ENCODE data around the gene CRBN. TPM values are rescaled to one million over a fixed set of nuclear protein-coding genes. Genes with fewer than 3 reads are reported as not detected.

Gene CRBN
- 32.0 TPM for total RNA-seq
- long read RNA-seq, transcript CRBN-201 (11 exons, 2,206 nt) = major isoform, 64 of 114 reads
- long read RNA-seq, transcript CRBN-202 (10 exons, 2,038 nt) = minor isoform, 6 of 114 reads
- long read RNA-seq, partial matches to known transcripts = 10 of 114 reads
- long read RNA-seq, other reads (novel, unspliced or antisense) = 28 of 114 reads

- peak; percentile 97 for DNase-seq (ENCODE audit: low spot score)
Observed at GRCh38 chr3:3179407-3180094, at the start of gene CRBN. Gene CRBN (minus strand): TSS chr3:3179691. CDS start chr3:3179687, 4 bp downstream.

- no peak for DNase-seq (ENCODE audit: low spot score)
Observed at GRCh38 chr3:3227640-3228039, 48.1 kb upstream of the CRBN start.

DNA sequence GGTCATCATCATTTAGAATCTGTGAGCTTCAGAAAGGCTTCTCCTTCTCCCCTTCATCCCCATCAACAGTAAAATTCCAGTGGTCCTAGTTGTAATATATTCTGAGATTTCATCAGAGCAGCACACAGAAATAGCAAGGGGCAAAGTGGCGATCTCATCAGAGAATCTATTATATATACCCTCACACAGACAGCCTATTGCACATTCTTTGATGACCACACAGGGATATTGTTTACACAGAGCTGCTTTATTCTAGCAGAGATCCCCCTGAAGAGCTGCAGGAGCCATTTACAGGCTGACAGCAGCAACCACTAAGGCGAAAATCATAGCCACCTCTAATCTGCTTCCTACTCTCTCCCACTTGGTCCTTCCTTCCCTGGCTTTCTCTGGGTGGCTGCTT lies 42.0 kb upstream of the CRBN start:
- no peak for DNase-seq (ENCODE audit: low spot score)

DNA sequence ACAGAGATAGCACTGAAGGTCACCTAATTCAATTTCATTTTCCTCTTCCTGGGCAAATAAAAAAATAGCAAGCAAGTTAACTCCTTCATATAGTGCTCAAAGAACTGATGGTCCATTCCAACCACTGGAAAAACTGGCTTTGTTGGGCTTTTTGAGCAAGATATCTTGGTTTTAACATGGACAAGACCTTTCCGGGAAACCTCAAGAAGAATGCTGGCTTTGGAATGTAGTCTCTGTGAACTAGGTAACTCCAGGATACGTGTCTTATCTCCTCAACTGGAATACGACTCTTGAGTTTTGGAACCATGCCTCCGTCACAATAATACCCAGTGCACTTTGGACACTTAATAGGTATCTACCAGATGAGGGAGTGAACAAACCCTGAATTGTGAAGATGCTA lies 36.9 kb upstream of the CRBN start:
- no peak for DNase-seq (ENCODE audit: low spot score)

GRCh38 chr3:3212781-3213440 lies 33.4 kb upstream of the CRBN start:
- DNase-seq (ENCODE audit: low spot score) = no peak

DNA sequence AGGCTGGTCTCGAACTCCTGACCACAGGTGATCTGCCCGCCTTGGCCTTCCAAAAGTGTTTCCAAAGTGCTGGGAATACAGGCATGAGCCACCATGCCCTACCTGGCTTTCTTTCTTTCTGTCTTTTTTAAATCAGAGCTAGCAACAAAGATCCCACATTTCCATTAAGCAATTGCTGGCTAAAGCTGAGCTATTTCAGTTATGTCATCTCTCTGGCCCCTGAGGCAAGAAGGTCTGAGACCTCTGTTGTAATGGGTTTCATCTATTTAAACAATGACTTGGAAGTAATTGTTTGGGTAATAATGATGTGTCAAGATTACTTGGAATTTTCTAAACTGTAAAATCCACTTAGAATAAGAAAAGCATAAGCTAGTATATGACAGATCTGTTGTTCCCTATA lies 30.2 kb upstream of the CRBN start:
- DNase-seq (ENCODE audit: low spot score) = no peak

- no peak for DNase-seq (ENCODE audit: low spot score)
Observed at GRCh38 chr3:3209057-3209456, 29.6 kb upstream of the CRBN start.

DNA sequence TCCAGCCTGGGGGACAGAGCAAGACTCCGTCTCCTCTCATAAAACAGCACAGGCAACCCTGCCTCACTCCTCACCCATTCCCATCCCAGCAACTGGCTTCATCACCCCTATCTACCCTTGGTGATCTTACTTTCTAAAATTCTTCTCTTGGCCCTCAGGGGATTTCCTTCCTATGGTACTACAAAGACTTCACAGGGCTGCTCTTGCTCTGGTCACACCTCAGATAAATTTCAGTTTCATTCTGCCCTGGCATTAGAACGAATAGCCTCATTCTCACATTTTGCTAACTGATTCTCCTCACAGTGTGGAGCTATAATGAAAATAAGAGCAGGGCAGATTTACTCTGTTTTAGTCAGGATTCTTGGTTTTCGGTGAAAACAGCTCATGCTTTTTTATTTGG lies 22.1 kb upstream of the CRBN start:
- DNase-seq (ENCODE audit: low spot score) = no peak

DNA sequence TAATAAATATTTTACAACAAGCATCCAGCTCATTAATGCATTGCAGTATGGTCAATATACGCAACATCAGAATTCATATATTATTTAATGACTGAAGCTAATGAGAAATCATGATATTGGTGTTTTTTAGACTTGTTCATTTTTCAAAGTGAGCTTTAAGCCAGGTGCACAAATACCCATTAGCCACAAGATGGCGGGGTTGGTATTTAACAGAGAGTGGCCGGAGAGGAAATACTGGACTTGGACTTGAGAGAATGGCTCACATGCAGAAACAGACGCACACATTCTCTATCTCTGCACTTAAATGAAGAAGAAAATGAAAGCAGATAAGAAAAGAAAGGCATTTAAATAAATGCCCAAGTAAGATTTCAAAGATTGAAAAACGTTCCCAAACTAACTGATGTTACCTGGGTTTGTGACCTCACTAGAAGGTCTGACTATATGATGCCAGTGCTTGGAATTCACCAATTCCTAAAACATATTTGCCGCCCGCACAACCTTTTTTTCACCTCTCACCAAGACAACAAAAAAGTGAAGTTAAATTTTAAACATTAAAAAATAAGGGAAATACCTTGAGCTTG lies 21.2 kb upstream of the CRBN start:
- no peak for DNase-seq (ENCODE audit: low spot score)

DNA sequence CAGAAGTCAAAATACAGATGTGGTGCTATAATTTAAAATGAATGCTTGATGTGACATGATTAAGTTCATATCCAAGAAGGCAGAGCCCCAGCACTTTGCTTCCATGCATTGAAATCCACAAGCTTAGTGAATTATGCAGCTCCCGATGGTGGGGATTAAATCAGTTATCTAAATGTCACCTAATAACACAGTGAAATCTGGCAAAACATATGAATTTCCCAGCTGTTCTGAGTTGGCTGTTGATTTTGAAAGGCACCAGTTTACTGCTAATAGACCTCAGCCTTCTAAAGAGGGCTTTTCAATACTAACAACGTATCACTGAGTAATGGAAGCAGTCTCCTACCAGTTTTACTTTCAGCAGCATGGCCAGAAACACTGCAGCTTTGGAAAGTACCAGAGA lies 19.8 kb upstream of the CRBN start:
- no peak for DNase-seq (ENCODE audit: low spot score)

DNA sequence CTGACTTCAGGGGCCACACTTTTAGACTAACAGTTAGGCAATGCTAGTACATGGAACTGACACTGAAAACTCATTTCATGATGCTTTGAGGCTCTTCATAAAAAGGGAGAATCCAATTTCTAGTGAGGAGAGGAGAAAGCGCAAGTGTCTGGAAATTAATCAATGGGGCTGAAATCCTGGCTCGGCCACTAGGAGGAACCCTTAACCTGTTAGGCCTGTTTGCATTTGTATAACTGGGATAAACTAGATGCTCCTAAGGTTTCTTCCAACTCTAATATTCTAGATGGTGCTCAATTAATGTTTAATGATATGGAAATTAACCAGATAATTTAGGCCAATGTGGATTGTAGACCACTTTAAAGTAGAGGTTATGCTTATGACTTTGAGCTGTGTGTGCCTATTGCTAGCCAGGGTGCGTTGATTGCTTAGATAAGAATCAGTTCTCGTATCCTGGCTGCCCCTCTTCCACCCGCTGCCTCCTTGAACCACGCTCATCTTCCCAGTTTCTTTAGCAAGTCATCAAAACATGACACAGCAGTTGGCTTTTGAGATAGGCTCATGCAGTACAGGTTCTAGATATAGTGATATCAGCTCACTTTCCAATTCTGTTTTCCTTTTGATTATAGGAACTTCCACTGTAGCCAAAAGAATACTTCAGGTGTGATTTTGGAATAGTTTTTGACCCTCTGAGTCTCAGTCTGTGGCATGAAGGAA lies 16.8 kb upstream of the CRBN start:
- no peak for DNase-seq (ENCODE audit: low spot score)

GRCh38 chr3:3194861-3195260 lies 15.4 kb upstream of the CRBN start:
- DNase-seq (ENCODE audit: low spot score) = no peak

GRCh38 chr3:3192286-3192675 lies 12.8 kb upstream of the CRBN start:
- DNase-seq (ENCODE audit: low spot score) = no peak

DNA sequence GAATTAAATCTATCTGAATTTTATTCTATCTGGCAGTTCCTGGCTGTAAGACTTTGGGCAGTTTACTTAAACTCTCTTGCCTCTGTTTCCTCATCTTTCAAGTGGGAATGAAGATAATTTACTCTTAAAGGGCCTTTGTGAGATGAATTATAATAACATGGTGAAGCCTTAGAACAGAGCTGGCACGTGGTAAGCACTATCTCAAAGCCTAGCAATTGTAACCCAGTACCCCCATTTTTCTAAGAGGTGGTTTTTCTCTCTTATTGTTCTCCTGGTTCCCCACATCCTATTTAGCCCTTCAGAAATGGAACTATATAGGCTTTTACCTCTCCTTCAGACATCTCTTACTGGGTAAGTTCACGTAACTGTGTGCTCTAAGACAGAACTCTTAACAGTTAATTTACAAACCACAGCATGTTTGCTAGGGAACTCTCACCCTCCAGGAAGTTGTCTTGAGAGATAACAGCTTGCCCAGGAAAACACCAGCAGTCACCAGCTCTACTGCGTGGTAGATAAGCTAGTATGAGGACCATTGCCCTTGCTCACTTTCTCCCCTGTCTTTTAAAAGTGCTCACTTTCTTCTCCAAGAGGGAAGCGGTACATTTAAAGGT lies 12.3 kb upstream of the CRBN start:
- DNase-seq (ENCODE audit: low spot score) = no peak

DNA sequence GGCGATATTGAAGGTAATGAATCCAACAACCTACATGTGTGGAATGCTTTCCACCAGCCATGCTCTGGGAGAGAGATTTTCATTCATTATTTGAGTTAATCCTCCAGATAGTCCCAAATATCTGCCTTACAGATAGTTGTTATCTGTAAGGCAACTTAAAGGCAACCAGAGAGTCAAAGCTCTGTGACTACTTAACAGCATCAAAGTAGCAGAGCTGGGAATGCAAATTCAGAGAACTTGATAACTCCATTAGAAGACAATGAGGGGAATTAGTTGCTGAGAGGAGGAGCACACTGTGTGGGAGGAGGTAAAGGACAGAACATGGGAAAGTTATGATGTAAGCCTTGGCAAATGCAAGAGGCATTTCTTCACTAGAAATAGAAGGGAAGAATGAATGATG lies 10.5 kb upstream of the CRBN start:
- no peak for DNase-seq (ENCODE audit: low spot score)

DNA sequence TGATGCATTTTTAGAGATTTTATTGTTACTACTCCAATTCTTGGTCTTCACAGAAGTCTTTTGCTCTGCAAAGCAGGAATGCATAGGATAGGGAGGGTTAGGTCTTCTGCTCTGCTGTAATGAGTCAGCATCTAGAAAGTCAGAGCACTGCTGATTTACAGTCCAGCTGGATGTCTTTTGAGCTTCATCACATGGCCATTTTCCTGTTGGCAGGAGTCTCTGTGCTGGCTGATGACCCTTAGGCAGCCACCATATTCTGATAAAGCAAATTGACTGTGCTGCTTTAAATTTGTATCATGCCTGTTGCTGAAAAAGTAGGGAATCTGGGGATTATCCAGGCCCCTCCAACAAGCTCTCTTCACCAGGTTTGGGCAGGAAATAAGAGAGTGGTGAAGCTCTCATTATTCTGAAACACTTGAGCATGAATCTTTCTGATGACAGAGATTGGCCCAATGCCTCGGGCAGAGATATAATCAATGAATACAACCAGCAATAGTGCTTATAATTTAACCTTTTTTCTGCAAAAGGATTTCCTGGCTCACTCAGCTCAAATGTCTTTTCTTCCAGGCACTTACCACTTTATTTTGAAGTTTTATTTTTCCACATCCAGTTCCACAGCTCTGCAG lies 9.7 kb upstream of the CRBN start:
- no peak for DNase-seq (ENCODE audit: low spot score)

GRCh38 chr3:3184876-3185275 lies 5.4 kb upstream of the CRBN start:
- DNase-seq (ENCODE audit: low spot score) = no peak

GRCh38 chr3:3180456-3180855 lies 965 bp upstream of the CRBN start:
- DNase-seq (ENCODE audit: low spot score) = no peak

GRCh38 chr3:3178498-3179328 lies 778 bp downstream of the CRBN start:
- no peak for DNase-seq (ENCODE audit: low spot score)
